ENCODE results near the gene EDN3. TPM values are rescaled to one million over a fixed set of nuclear protein-coding genes. Genes with fewer than 3 reads are reported as not detected.

EDN3 gene
- total and polyA plus RNA-seq, 2 donors (not counting 1 experiment from before 2014, with no cell fraction given): not detected

DNA sequence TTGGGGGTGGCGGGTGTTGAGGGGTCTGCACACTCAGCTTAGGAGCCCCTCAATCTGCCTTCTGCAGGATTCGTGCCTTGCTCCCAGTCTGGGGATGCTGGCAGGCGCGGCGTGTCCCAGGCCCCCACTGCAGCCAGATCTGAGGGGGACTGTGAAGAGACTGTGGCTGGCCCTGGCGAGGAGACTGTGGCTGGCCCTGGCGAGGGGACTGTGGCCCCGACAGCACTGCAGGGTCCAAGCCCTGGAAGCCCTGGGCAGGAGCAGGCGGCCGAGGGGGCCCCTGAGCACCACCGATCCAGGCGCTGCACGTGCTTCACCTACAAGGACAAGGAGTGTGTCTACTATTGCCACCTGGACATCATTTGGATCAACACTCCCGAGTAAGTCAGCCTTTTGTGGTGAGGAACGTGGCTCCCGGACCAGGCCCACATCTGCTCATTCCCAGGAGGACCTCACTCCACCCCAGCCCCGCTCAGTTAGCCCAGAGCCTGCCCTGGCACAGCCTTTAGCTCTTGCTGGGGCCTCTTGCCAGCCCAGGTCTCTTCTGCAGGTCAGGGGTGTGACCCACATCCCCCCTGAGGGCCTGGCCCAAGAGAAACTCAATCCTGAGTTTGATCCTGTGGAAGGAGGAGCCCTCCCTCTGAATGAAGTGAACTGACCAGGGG is 1.1 kb downstream of the EDN3 start:
- Histone ChIP-seq H3K27me3 (ENCODE audit: control insufficient read depth, insufficient read depth, low read length) (no peaks in the 10 kb centered on the region), H3K4me1 (ENCODE audit: control insufficient read depth, extremely low read depth, insufficient read depth, low read length) (no peaks in the 10 kb centered on the region), H3K79me2 (ENCODE audit: control insufficient read depth, insufficient read depth, low read length) (no peaks in the 10 kb centered on the region), H3K4me2 (ENCODE audit: extremely low read depth, insufficient read depth, low read length) (no peak overlapping the region), H3K4me3 (replicated peaks in 1 of 4; ENCODE audit: control extremely low read depth in 1 of 4, insufficient read depth in 1 of 4, low read depth in 3 of 4, low read length in 4 of 4) (no peak overlapping the region), H3K36me3 (ENCODE audit: control insufficient read depth, insufficient read depth, low read length) (no peaks in the 10 kb centered on the region), H4K20me1 (ENCODE audit: control insufficient read depth, extremely low read depth, insufficient read depth, low read length) (no peaks in the 10 kb centered on the region), H3K27ac (ENCODE audit: insufficient read depth, low read length) (no peak overlapping the region), H2AFZ (ENCODE audit: low read length) (no peak overlapping the region), H3K9ac (ENCODE audit: insufficient read depth, low read length) (no peak overlapping the region), H3K9me3 (ENCODE audit: control insufficient read depth, insufficient read depth, low read depth, low read length) (no peaks in the 10 kb centered on the region)
- TF ChIP-seq EZH2 (IDR thresholded peaks at IDR 0.05; ENCODE audit: low read length, missing control alignments): no peak
- TF ChIP-seq, protein P1, sequence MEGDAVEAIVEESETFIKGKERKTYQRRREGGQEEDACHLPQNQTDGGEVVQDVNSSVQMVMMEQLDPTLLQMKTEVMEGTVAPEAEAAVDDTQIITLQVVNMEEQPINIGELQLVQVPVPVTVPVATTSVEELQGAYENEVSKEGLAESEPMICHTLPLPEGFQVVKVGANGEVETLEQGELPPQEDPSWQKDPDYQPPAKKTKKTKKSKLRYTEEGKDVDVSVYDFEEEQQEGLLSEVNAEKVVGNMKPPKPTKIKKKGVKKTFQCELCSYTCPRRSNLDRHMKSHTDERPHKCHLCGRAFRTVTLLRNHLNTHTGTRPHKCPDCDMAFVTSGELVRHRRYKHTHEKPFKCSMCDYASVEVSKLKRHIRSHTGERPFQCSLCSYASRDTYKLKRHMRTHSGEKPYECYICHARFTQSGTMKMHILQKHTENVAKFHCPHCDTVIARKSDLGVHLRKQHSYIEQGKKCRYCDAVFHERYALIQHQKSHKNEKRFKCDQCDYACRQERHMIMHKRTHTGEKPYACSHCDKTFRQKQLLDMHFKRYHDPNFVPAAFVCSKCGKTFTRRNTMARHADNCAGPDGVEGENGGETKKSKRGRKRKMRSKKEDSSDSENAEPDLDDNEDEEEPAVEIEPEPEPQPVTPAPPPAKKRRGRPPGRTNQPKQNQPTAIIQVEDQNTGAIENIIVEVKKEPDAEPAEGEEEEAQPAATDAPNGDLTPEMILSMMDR (conservative IDR thresholded peaks at IDR 0.05 in 1 of 2, IDR thresholded peaks at IDR 0.05 in 1 of 2; ENCODE audit: low read depth in 1 of 2, low read length in 2 of 2): no peak
- DNase-seq (ENCODE audit: low read depth in 2 of 2): no peak

DNA sequence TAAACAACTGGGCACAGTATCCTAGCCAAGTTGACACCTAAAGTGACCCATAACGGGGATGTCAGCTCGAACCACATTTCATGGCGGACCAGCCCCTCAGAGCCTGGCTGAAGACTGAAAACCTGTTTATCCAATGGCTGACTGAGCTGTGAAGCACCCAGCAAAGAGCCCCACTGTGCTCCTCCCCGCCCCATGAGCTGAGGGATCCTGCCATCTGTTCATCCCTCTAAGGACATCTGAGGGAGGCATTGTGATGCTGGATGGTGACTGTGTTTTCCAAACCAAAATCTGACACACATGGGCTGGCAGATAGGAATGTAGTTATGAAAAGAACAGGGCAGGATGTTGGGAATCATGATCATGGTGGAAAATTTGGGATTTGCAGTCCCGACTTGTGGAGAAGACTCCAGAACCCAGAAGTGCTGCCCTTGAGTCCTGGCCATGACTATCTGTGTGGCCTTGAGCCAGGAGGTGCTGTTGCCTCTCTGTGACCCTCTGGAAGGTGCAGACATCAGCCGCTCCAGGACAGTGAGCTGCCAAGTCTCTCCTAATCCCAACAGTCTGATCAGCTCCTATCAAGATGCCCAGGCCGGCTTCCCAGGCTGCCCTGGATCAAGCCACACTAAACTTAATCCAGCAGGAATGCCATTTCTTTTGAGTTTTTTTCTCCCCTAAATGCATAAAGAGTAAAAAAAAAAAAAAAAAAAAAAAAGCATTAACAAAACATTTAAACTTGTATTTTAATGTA is 5.7 kb downstream of the EDN3 start:
- DNase-seq (ENCODE audit: low read depth in 2 of 2): no peak

DNA sequence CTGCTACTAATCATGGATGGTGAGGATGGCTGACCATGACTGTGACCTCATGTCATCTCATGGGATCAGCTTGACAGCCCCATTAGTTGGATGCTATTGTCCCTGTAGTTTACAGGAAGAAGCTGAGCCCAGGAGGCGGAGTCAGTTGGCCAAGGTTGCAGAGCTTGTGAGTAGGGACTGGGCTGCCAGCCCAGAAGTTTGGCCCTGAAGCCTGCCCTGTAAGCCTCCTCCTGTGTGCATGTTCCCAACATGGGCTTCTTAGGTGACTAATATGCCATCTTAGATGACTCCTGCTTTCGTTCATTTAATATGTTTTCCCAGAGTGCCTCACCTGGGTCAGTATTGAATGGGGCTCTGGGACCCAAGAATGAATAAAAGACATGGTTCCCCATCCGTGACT is 6.9 kb downstream of the EDN3 start:
- H4K20me1 ChIP-seq (ENCODE audit: control insufficient read depth, extremely low read depth, insufficient read depth, low read length): no peaks in the 10 kb centered on the region
- H3K4me1 ChIP-seq (ENCODE audit: control insufficient read depth, extremely low read depth, insufficient read depth, low read length): no peaks in the 10 kb centered on the region
- H3K36me3 ChIP-seq (ENCODE audit: control insufficient read depth, insufficient read depth, low read length): no peaks in the 10 kb centered on the region
- no peaks in the 10 kb centered on the region for H3K27me3 ChIP-seq (ENCODE audit: control insufficient read depth, insufficient read depth, low read length)
- H3K79me2 ChIP-seq (ENCODE audit: control insufficient read depth, insufficient read depth, low read length): no peaks in the 10 kb centered on the region
- H3K4me3 ChIP-seq (replicated peaks in 1 of 4; ENCODE audit: control extremely low read depth in 1 of 4, insufficient read depth in 1 of 4, low read depth in 3 of 4, low read length in 4 of 4): no peak overlapping the region
- no peak overlapping the region for H3K9ac ChIP-seq (ENCODE audit: insufficient read depth, low read length)
- no peak overlapping the region for H3K27ac ChIP-seq (ENCODE audit: insufficient read depth, low read length)
- no peak for DNase-seq (ENCODE audit: low read depth in 2 of 2)
- no peaks in the 10 kb centered on the region for H3K9me3 ChIP-seq (ENCODE audit: control insufficient read depth, insufficient read depth, low read depth, low read length)
- TF ChIP-seq, protein P1 (conservative IDR thresholded peaks at IDR 0.05 in 1 of 2, IDR thresholded peaks at IDR 0.05 in 1 of 2; ENCODE audit: low read depth in 1 of 2, low read length in 2 of 2): no peak
- no peak for TF ChIP-seq EZH2 (IDR thresholded peaks at IDR 0.05; ENCODE audit: low read length, missing control alignments)
- no peak overlapping the region for H2AFZ ChIP-seq (ENCODE audit: low read length)
- H3K4me2 ChIP-seq (ENCODE audit: extremely low read depth, insufficient read depth, low read length): no peak overlapping the region

More for the DNA sequence above, 5.7 kb downstream of the EDN3 start:
- Histone ChIP-seq H4K20me1 (ENCODE audit: control insufficient read depth, extremely low read depth, insufficient read depth, low read length) (no peaks in the 10 kb centered on the region), H3K9ac (ENCODE audit: insufficient read depth, low read length) (no peak overlapping the region), H3K36me3 (ENCODE audit: control insufficient read depth, insufficient read depth, low read length) (no peaks in the 10 kb centered on the region), H3K4me3 (replicated peaks in 1 of 4; ENCODE audit: control extremely low read depth in 1 of 4, insufficient read depth in 1 of 4, low read depth in 3 of 4, low read length in 4 of 4) (no peak overlapping the region), H2AFZ (ENCODE audit: low read length) (no peak overlapping the region), H3K27ac (ENCODE audit: insufficient read depth, low read length) (no peak overlapping the region), H3K27me3 (ENCODE audit: control insufficient read depth, insufficient read depth, low read length) (no peaks in the 10 kb centered on the region), H3K79me2 (ENCODE audit: control insufficient read depth, insufficient read depth, low read length) (no peaks in the 10 kb centered on the region), H3K4me2 (ENCODE audit: extremely low read depth, insufficient read depth, low read length) (no peak overlapping the region), H3K4me1 (ENCODE audit: control insufficient read depth, extremely low read depth, insufficient read depth, low read length) (no peaks in the 10 kb centered on the region), H3K9me3 (ENCODE audit: control insufficient read depth, insufficient read depth, low read depth, low read length) (no peaks in the 10 kb centered on the region)
- TF ChIP-seq, protein P1 (conservative IDR thresholded peaks at IDR 0.05 in 1 of 2, IDR thresholded peaks at IDR 0.05 in 1 of 2; ENCODE audit: low read depth in 1 of 2, low read length in 2 of 2): no peak
- TF ChIP-seq EZH2 (IDR thresholded peaks at IDR 0.05; ENCODE audit: low read length, missing control alignments): no peak

Data from fibroblast of lung (primary cell).